H1 (cell line): ENCODE data around the gene MZT2A.
"Not testable (repeated sequence)": the region's sequence is repeated elsewhere in the genome, so short reads cannot be mapped to it uniquely, and the experiment has no call there.

ENCODE experiments used
- EP300 ChIP-seq, 2 experiments: IDR thresholded peaks; 1 replicate in 1 of 2; 2 replicates in 1 of 2; pipeline ENCODE4 v1.6.1; 2011 to 2012; ENCODE audit warnings: low read depth in 2 of 2, low read length in 2 of 2, mild to moderate bottlenecking in 2 of 2, borderline replicate concordance in 1 of 2, inconsistent platforms in 1 of 2, moderate library complexity in 1 of 2
- EZH2 ChIP-seq: fragments of 200-600 bp; sonication (generic); IDR thresholded peaks from 2 replicates; pipeline ENCODE4 v1.7.1; 2012; ENCODE audit warnings: low read depth, mild to moderate bottlenecking, moderate library complexity, low read length, inconsistent platforms; ENCODE audit not compliant: severe bottlenecking
- JUN ChIP-seq: IDR thresholded peaks from 2 replicates; pipeline ENCODE4 v1.6.1; 2011; ENCODE audit warnings: low read depth, mild to moderate bottlenecking, improper control_type of control experiment, low read length
- POLR2A ChIP-seq, 2 experiments: IDR thresholded peaks; 1 replicate in 1 of 2; 2 replicates in 1 of 2; pipeline ENCODE4 v1.6.1; 2011; ENCODE audit warnings: low read depth in 2 of 2, low read length in 2 of 2, mild to moderate bottlenecking in 2 of 2; ENCODE audit errors: control extremely low read depth in 1 of 2
- TAF1 ChIP-seq: IDR thresholded peaks from 2 replicates; pipeline ENCODE4 v1.6.1; 2011; ENCODE audit warnings: mild to moderate bottlenecking, low read depth, low read length
- TAF7 ChIP-seq: optimal IDR thresholded peaks from 2 replicates; pipeline ENCODE3; 2011; ENCODE audit warnings: low read depth, mild to moderate bottlenecking, inconsistent platforms, low read length, moderate library complexity, borderline replicate concordance
- TF ChIP-seq, protein P1 (sequence below), 3 experiments: IDR thresholded peaks; 1 replicate in 2 of 3; 2 replicates in 1 of 3; pipeline versions ENCODE4 v1.5.1 to v1.6.1; 2011; ENCODE audit warnings: low read length in 3 of 3, mild to moderate bottlenecking in 3 of 3, inconsistent platforms in 2 of 3, low read depth in 1 of 3, moderate library complexity in 1 of 3; ENCODE audit not compliant: insufficient read depth in 1 of 3; ENCODE audit errors: control extremely low read depth in 1 of 3

GRCh38 chr2:131529864-131530445 lies 37.8 kb upstream of the MZT2A start:
- TF ChIP-seq EZH2; TAF1; POLR2A (IDR thresholded peaks at IDR 0.05; ENCODE audit: control extremely low read depth in 1 of 2, low read depth in 2 of 2, low read length in 2 of 2); EP300 (IDR thresholded peaks at IDR 0.05; ENCODE audit: borderline replicate concordance in 1 of 2, low read depth in 2 of 2, low read length in 2 of 2); JUN; TAF7: not testable (repeated sequence)
- TF ChIP-seq, protein P1, sequence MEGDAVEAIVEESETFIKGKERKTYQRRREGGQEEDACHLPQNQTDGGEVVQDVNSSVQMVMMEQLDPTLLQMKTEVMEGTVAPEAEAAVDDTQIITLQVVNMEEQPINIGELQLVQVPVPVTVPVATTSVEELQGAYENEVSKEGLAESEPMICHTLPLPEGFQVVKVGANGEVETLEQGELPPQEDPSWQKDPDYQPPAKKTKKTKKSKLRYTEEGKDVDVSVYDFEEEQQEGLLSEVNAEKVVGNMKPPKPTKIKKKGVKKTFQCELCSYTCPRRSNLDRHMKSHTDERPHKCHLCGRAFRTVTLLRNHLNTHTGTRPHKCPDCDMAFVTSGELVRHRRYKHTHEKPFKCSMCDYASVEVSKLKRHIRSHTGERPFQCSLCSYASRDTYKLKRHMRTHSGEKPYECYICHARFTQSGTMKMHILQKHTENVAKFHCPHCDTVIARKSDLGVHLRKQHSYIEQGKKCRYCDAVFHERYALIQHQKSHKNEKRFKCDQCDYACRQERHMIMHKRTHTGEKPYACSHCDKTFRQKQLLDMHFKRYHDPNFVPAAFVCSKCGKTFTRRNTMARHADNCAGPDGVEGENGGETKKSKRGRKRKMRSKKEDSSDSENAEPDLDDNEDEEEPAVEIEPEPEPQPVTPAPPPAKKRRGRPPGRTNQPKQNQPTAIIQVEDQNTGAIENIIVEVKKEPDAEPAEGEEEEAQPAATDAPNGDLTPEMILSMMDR (IDR thresholded peaks at IDR 0.05; ENCODE audit: control extremely low read depth in 1 of 3, insufficient read depth in 1 of 3, low read depth in 1 of 3, low read length in 3 of 3) = not testable (repeated sequence)
